GM11168 (cell line): ENCODE results near the gene PEAK1.

Experiments used
- in situ Hi-C: fragments of 300-500 bp; cut with MboI; formaldehyde crosslinking; loops from one replicate; pipeline ENCODE4 v1.12.0; 2022; ENCODE audit warnings: low sequenced_read_pairs; ENCODE audit not compliant: unreplicated experiment

The PEAK1 gene, protein sequence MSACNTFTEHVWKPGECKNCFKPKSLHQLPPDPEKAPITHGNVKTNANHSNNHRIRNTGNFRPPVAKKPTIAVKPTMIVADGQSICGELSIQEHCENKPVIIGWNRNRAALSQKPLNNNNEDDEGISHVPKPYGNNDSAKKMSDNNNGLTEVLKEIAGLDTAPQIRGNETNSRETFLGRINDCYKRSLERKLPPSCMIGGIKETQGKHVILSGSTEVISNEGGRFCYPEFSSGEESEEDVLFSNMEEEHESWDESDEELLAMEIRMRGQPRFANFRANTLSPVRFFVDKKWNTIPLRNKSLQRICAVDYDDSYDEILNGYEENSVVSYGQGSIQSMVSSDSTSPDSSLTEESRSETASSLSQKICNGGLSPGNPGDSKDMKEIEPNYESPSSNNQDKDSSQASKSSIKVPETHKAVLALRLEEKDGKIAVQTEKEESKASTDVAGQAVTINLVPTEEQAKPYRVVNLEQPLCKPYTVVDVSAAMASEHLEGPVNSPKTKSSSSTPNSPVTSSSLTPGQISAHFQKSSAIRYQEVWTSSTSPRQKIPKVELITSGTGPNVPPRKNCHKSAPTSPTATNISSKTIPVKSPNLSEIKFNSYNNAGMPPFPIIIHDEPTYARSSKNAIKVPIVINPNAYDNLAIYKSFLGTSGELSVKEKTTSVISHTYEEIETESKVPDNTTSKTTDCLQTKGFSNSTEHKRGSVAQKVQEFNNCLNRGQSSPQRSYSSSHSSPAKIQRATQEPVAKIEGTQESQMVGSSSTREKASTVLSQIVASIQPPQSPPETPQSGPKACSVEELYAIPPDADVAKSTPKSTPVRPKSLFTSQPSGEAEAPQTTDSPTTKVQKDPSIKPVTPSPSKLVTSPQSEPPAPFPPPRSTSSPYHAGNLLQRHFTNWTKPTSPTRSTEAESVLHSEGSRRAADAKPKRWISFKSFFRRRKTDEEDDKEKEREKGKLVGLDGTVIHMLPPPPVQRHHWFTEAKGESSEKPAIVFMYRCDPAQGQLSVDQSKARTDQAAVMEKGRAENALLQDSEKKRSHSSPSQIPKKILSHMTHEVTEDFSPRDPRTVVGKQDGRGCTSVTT (N-terminal part only)

DNA sequence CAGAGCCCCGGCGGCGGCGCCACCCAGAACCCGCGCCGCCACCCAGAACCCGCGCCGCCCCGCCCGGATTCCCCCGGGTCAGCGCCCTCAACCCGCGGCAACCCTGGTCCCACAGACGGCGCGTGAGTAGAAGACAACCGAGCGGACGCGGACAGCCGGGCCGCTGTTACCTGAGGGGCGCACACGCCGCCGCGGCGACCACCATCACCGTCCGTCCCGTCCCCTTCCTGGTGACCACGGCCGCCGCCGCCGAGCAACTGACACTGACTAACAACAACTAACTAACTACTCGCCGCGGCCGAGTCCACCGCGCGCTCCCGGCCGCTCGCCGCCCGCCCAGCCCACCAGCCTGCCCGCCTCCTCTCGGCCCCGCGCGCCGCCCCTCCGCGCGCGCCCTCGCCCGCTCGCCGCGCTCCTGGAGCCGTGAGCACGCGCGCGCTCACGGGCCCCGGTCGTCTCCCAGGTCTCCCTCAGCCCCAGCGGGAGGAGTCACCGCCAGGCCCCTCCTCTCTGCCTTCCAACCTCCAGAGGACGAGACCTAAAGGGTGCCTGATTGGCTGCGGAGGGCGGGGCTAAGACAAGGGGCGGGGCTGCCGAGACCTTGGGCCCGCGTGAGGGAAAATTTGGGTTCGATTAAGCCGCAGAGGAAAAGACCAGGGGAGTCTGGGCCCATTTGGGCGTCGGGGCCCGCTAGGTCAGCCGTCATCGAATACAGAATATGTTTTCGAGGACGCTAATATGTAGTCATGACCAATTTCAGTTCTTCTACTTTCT is at the start of gene PEAK1:
Gene PEAK1, minus strand, starts transcription at position 269 of the 774 bp plus-strand sequence. CDS start 238,178 bp downstream, outside the sequence.
- in situ Hi-C loops, result loop anchor here (10.0 kb wide), 1 partner anchor 235 kb away; no protein-coding TSS in a partner anchor

DNA sequence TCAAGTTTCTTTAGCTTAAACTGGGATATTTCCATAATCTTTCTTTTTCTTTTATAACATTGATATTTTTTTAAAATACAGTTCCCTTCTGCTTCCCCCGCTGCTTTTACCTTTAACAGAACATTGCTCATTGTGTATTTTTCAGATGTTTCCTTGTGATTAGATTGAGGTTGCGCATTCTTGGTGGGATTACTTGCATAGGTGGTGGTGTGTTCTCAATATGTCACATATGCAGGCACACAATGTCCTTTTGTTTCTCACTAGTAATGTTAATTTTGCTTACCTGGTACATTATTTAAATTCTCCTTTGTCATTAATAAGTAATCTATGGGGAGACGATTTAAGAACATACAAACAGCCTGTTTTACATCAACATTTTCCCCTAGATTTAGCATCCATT is 49.0 kb upstream of the PEAK1 start:
- in situ Hi-C loops, result no loop called here

DNA sequence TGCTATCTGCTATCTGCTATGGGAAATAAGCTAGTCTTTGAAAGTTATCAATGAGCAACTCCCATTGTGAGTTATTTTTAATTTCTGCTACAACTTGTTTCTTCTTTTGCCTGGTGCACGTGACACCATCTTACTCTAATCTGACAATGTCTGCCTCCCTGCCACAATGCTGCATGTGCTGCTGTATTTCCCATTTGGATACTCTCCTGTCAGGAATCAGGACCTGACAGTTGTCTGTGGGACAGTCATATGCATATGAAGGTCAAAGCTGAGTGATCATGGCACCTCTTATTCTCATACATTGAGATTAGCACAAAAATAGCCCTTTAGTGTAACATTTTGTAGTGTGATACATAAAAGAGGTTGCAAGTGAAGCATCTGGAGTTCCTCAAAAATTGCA is 46.6 kb upstream of the PEAK1 start:
- in situ Hi-C loops, result no loop called here

DNA sequence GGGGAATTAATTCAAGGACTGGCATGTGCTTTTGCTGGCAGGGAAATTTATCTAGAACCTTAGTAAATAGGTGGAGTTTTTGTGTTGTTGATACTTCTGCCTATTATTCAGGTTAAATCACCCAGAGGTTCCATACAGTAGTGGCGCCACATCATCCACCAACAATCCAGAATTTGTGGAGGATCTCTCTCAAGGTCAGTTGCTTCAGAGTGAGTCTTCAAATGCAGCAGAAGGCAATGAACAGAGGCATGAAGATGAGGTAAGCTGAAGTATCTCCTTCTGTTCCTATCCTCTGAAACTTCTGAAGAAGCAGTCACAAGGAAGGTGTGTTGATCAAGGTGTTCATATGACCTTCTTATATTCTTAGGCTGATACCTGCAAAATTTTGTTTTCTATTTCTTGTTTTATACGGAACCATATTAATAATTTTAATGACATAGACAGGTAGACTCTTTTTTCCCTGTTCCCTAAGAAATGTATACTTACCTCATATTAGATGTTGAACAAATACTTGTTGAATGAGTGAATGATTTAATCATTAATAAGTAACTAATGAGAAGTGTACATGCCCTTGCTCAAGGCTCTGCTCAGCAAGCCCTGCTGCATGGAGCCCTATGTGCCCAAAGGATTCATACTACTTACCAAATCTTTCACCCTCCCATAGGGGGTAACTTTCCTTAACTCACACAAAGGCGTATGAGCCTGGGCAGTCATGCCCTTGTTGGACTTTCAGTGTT is 44.4 kb upstream of the PEAK1 start:
- in situ Hi-C loops, result no loop called here

DNA sequence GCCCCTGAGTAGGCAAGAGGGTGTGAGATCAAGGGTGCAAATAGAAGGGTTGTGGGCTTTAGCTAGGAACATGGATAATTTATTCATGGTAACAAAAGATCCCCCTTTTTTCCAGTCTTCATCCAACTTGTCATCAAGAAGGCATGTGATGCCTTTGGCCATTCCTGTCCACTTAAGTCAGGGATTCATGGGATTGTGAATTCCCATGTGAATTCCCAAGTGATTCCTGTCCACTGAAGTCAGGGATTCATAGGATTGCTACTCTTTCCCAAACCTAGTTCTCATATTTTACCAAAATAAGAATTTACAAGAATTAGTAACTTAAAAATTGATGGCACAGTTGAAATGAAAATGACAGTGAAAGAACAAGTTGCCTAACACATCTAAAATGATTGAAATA is 41.6 kb upstream of the PEAK1 start:
- in situ Hi-C loops, result no loop called here

DNA sequence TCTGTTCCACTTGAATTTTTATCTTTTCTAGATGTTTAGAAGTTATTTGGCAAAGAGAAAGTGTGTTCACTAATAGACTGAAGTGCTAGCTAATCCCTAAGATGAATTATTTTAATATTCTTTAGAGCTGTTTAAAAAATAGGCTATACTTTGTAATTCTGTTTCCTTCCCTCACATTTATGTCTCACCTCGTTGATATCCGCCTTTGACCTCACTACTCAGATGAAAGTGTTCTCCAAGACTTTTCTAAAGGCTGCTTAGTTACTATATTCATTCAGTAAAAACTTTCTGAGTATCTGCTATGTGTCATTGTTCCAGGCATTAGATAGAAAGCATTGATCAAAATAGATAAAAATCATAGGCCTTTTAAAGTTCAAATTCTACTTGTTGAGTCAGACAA is 39.1 kb upstream of the PEAK1 start:
- in situ Hi-C loops, result no loop called here

DNA sequence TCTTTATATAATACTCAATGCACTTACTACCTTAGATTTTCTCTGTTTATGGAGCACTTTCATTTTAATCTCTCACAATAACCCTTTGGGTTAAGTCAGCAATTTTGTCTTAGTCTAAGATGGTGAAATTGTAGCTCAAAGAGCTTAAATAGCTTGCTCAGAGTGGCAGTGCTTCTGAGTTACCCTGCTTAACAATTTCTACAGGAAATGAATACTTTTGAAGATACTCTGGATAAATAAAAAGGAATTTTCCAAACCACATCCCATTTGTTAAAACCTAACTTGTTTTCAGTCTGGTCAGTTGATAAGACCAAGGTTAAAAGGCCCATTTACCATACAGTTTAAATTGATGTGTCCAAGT is 38.0 kb upstream of the PEAK1 start:
- in situ Hi-C loops, result no loop called here

DNA sequence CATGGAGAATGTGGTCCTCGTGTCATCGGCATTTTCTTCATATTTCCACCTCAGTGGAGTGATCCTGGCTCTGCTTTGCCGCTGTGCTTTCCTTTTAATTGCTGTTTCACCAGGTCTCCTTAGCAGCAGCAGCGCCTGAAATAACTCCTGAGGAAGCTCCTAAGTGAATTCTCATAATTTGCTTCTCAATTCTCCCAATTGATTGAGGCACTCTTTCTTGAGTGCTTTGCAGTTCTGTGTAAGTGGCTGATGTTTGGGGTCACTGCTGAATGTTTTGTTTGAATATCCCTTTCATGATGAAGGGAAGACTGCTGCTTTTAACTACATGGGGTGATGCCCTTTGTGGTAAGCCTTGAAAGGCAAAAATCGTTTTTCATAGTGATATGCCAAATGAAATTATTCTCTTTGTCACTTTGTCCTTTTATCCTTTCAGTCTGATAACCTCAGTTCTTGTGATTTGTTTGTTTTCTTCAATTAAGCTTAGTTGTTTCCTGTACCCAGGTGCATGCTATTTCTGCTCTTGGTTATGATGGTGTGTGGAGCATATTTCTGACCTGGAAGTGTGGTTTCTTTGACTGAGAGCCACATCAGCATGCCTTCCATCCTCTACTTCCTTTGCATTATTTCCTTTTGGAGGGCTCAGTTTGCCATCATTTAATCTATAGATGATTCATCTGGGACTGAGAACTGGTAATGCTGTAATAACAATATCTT is 37.4 kb upstream of the PEAK1 start:
- in situ Hi-C loops, result no loop called here

DNA sequence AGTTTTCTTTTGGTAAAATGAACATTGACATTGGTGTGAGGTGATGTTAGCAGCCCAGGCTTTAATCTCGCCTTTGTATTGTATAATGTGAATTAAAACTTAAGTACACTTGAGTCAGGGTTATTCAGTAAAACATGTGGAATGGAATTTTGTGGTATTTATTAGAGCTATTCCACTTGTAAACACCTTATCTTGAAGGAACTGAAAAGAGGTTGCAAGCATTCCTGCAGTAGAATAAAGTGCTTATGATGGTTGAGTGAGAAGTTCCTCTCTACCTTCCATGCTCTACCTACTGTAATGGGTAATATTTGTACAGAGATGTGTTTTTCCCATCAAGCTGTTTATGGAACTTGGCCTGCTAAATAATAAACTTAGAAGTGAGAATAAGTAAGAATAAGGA is 36.8 kb upstream of the PEAK1 start:
- in situ Hi-C loops, result no loop called here

DNA sequence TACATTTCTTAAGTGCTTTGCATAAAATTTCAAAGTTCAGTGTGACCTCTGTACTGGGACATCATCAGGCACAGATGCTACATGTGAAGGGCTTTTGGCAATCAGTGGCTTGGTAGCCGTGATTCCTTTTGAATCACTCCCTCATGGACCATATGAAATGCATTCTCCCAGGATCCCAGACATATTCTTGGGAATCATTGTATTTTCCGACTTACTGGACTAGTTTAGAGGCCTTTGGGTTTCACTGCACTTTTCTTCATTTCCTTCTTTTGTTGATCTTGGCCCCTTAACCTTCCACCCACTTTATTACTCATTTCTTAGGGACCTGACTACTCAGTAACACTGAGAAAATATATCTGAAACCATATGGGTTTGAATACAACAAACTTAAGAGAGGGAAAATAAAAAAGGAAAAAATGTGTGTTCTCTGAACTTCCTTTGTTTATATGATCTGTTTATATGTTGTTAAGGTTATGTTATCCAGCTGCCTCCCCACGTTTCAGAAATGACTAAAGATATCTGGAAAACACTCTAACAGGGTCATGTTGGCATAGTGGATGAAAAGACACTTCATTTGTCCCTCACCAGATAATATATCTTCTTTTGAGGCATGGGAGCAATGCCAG is 35.9 kb upstream of the PEAK1 start:
- in situ Hi-C loops, result no loop called here

DNA sequence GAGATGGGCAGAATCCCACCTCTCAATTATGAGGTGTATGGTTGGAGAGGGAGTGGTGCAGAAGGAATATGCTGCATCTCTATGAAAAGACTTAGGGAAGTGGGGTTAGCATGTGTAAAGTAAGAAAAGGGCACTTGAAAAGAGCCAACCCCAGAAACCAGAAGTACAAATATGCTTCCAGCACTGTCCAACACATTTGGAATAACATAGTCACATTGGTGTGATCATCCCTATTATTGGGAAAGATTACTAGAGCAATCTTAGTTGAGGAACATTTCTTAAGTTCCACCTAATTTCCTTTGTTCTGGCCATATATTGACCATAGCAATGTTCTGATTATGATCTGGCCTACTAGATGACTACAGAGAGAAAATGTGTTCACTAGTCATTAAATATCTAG is 35.0 kb upstream of the PEAK1 start:
- in situ Hi-C loops, result no loop called here

DNA sequence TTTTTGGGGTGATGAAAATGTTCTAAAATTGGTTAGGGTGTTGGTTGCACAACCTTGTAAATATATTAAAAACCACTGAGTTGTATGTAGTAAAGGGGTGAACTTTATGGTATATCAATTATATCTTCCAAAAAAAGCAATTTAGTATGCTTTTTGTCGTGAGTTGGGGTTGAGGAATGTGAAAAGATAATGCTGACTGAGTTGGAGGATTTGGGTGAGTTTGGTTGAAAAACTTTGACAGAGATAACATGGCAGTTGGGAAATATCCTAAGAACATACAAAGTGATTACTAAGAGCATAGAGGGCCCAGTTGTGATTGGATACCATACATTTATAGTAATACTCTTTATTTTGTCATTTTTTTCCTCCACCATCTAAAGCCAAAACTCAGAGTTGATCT is 34.4 kb upstream of the PEAK1 start:
- in situ Hi-C loops, result no loop called here

DNA sequence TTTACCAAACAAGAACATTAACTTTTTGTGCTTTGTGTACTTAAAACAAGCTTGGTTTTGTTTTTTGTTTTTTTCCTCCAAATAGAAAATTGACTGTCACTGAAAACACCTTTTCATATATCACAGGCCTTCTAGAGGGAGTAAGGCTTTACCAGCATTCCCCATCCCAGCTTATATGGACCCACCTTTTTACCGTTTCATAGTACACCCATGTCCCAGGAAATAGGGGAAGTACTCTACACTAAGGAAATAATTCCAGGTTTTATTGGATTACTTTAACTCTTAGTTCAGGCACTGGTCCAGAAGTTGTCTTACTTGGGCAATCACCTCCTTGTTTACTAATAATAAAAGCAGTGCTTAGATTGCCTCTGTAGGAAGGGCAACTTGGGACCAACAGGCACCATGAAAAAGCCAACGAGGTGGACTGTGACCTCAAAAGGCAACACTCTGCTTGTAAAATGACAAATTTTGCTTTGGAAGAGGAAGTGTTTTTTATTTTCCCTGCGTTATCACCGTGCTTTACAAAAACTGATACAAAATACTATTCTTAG is 27.0 kb upstream of the PEAK1 start:
- in situ Hi-C loops, result no loop called here

DNA sequence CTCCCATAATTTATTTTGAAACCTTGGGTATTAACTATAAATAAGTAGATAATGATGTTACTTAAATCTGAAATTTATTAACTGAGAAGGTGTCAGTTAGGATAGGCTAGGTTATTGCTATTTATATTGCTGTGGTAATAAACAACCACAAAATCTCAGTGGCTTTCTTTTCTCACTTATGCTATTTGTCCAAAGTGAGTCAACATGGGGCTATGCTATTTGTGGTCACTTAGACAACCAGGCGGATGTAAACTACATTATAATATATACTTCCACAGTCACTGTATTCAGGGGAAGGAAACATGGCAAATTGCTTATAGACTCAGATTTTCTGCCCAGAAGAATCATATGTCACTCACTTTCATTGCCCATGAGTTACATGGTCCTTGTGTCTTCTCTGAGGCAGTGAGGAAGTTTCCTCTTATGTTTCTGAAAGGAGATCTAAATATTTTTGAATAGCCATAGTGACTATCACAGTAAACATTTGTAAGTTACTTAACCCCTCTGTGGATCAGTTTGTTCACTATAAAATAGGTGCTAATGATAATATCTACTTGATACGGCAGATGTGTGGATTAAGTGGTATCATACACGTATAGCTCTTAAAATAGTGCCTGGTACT is 20.6 kb upstream of the PEAK1 start:
- in situ Hi-C loops, result no loop called here

DNA sequence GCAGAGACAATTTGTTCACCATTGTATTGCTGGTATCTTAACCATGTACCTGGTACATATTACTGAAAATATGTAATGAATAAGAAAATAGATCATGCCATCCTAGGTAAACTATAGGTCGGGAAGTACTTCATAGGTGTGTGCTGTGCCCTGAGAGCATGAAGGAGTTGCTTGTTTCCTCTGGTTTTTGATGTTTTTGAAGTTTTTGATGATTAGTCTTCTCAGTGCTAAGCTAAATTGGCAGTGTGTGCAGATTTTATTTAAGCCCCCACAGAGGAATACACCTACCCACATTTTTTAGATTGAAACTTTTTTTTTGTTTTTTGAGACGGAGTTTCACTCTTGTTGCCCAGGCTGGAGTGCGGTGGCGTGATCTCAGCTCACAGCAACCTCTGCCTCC is 17.4 kb upstream of the PEAK1 start:
- in situ Hi-C loops, result no loop called here

DNA sequence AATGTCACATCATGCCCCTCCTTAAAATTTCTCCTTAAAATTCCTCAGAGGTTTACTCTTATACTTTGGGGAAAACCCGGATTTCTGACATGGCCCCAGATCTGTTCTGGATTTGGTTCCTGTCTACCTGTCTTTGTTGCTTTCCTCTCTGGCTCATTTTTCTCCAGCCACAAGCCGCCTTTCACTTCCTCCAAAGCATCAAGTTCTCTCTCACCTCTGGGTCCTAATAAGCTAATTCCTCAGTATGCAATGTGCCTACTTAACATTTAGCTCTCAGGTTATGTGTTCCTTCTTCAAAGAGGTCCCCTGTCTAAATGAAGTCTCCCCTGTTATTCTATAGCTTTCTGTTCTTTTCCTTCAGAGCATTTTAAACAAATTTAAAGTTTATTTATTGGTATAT is 16.9 kb upstream of the PEAK1 start:
- in situ Hi-C loops, result no loop called here

DNA sequence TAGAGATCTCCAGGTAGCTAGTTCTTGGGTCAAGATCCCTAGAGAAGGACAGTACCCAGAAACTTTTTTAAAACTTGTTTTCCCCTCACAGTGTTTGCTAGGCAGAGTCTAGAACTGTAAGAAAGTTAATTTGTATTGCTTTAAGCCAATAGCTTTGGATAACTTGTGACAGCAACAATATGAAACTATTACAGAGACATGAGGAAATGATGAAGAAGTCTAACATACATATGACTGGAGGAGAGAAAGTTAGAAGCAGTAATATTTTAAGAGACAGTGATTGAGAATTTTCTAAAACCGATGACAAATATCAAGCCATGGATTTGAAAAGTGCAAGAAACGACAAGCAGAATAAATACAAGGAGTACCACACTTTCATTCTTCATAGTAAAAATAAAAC is 10.7 kb upstream of the PEAK1 start:
- in situ Hi-C loops, result no loop called here

DNA sequence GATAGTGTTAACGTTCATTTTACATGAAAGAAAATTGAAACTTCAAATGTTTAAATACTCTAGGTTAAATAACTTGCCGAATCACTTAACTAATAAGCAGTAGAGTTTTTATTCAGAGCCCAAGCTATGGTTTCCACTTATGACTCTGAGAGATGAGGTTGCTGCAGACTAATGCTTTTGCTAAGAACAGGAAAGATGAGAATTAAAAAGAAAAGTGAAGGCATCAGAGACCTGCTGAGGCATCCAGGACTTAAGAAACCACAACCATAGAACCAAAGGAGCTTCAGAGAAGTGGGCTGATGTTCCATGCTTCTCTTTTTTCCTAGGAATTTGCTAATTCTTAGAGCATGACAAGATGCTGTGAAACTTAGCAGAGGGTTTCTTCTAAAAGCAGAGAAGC is 10.3 kb upstream of the PEAK1 start:
- in situ Hi-C loops, result no loop called here
